ENCODE results near the gene FAM131A.
A peak's percentile ranks its signal among the peaks of the same experiment; 100 is the strongest.
"Not testable (repeated sequence)": the region's sequence is repeated elsewhere in the genome, so short reads cannot be mapped to it uniquely, and the experiment has no call there.

Gene FAM131A

DNA sequence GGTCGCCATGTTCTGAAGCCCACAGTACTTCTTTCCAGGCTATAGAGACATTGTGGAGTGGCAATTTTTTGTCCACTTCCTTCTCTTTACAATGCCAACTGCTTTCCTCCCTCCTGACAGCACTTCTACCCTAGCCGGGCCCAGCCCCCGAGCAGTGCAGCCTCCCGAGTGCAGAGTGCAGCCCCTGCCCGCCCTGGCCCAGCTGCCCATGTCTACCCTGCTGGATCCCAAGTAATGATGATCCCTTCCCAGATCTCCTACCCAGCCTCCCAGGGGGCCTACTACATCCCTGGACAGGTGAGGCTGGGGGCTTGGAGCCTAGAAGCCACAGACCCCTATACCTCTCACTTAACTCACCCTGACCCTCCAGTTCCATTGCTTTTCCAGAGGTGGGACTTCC is 20.2 kb upstream of the FAM131A start:
- DNase-seq (ENCODE audit: low read depth) = no peak

GRCh38 chr3:184320104-184320445 is 17.3 kb upstream of the FAM131A start:
- DNase-seq (ENCODE audit: low read depth) = no peak

DNA sequence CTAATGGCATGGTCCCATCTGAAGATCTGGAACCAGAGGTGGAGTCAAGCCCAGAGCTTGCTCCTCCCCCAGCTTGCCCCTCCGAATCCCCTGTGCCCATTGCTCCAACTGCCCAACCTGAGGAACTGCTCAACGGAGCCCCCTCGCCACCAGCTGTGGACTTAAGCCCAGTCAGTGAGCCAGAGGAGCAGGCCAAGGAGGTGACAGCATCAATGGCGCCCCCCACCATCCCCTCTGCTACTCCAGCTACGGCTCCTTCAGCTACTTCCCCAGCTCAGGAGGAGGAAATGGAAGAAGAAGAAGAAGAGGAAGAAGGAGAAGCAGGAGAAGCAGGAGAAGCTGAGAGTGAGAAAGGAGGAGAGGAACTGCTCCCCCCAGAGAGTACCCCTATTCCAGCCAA is 15.7 kb upstream of the FAM131A start:
- DNase-seq (ENCODE audit: low read depth) = no peak

DNA sequence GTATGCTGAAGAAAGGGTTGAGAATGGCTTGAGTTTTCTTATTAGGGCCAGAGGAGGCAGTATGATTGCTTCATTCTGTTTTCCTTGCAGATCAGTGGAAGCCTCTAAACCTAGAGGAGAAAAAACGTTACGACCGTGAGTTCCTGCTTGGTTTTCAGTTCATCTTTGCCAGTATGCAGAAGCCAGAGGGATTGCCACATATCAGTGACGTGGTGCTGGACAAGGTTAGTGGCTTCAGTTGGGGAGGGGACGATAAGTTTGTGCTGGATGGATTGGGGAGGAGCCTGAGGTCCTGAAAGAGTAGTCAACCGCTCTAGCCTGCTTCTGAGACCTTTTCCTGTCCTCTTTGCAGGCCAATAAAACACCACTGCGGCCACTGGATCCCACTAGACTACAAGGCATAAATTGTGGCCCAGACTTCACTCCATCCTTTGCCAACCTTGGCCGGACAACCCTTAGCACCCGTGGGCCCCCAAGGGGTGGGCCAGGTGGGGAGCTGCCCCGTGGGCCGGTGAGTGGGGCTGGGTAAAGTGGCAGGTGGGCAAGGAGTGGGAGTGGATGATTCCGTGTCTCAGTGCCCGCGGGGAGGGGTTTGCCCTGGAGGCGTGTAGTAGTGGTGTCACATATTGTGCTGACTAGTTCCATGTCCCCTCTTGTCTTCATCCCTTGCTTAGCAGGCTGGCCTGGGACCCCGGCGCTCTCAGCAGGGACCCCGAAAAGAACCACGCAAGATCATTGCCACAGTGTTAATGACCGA is 14.5 kb upstream of the FAM131A start:
- no peak for DNase-seq (ENCODE audit: low read depth)

DNA sequence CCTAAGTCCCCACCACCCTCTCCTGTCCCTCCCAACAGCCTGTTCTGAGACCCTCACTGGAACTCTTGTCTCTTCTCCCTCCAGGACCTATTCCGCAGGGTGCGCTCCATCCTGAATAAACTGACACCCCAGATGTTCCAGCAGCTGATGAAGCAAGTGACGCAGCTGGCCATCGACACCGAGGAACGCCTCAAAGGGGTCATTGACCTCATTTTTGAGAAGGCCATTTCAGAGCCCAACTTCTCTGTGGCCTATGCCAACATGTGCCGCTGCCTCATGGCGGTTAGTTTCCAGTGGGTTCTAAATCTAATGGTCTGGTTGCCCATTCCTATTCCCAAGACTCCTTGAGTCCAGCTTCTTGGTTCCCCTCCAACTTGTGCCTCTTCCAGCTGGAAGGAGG is 13.7 kb upstream of the FAM131A start:
- DNase-seq (ENCODE audit: low read depth) = no peak

- DNase-seq (ENCODE audit: low read depth) = no peak
Observed at GRCh38 chr3:184325269-184325668, 12.1 kb upstream of the FAM131A start.

DNA sequence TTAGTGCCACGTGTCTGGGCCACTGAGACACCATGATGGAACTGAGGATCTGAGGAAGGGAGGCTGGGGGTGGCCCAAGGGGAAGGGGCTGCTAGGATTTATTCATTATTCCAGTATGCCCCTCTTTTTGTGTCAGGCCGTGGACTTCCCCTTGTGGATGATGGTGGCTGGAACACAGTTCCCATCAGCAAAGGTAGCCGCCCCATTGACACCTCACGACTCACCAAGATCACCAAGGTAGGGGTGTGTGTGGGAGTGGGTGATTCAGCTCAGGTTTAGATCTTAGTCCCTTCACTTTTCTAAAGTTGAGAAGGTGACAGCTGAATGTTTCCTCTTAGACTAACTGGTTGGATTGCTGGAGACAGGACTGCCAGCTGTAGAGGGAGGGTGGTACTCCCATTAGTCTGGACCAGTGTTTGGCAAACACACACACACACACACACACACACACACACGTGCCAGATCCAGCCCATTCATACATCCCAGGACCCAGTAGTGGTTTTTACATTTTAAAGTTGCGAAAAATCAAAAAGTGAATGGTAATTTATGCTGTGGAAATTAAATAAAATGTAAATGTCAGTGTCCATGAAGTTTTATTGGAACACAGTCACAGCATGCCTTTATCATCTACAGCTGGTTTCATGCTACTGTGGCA is 11.6 kb upstream of the FAM131A start:
- no peak for DNase-seq (ENCODE audit: low read depth)

DNA sequence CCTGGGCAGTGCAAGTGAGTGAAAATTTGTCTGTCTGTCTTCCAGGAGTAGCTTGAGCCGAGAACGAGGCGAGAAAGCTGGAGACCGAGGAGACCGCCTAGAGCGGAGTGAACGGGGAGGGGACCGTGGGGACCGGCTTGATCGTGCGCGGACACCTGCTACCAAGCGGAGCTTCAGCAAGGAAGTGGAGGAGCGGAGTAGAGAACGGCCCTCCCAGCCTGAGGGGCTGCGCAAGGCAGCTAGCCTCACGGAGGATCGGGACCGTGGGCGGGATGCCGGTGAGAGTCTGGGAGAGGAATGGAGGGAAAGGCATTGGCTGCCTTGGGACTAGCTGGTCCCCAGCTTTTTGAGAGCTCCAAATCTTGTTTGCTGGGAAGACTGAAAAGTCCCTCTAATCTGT is 10.2 kb upstream of the FAM131A start:
- DNase-seq (ENCODE audit: low read depth) = no peak

DNA sequence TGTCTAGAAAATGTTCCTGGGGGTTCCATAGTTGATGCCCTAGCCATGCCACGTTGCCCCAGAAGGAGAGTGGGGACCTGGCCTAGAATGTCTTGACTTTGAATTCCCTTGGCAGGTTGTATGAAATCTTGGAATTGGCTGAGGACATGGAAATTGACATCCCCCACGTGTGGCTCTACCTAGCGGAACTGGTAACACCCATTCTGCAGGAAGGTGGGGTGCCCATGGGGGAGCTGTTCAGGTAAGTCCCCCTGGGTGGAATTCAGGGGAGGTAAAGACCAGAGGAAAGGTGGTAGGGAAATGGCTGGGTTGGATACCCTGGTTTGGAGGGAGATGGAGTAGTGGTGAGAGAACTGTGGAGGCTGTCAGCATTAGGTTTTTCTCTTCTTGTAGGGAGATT is 8.9 kb upstream of the FAM131A start:
- DNase-seq (ENCODE audit: low read depth) = no peak

DNA sequence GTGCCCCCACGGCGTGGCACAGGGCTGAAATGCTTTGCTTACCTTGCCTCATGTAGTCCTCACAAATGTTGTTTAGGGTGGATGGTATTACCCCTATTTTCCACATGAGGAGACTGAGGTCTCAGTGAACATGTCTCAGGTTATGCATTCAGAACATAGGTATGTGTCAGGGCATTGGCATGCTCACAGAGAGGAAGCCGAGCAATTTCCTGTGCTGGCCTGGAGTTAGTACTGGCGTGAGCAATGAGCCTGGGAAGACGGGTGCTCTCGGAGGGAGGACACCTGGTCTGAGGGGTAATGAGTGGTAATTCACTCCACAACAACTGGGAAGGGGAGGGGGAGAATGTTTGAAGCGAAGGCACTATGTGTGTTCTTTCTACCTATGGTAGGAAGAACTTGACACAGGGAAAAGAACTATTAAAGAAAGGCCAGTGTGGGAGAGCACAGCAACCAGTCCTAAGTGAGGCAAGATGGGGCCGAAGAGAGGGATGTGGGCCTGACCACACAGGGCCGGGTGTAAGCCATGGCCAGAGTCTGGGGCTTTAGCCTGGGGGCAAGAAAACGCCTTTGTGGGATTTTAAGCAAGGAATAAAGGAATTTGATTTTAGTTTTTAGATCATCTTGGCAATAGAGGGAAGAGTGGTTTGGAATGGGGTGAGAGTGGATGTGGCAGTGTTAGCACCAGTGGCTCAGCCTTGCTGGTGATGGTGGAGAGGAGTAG is 4.9 kb upstream of the FAM131A start:
- DNase-seq (ENCODE audit: low read depth) = no peak

DNA sequence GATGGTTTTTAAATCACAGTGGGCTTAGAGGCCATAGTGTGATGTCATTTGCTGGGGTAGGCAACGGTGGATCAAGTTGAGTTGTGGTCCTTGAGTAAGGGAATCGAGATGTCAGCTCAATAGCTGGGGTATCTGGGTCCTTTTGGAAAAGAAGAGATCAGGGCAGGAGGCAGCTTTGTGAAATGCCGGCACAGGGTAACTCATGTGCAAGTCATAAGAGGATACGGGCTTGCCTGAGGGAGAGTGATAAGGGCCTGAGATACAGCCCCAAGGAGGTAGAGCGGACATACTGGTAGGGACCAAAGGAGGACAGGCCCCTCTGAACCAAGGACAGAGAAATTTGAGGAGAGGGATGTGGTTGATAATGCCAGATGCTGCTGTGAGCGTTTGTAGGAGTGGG is 4.2 kb upstream of the FAM131A start:
- no peak for DNase-seq (ENCODE audit: low read depth)

GRCh38 chr3:184333700-184334099 is 3.7 kb upstream of the FAM131A start:
- no peak for DNase-seq (ENCODE audit: low read depth)

DNA sequence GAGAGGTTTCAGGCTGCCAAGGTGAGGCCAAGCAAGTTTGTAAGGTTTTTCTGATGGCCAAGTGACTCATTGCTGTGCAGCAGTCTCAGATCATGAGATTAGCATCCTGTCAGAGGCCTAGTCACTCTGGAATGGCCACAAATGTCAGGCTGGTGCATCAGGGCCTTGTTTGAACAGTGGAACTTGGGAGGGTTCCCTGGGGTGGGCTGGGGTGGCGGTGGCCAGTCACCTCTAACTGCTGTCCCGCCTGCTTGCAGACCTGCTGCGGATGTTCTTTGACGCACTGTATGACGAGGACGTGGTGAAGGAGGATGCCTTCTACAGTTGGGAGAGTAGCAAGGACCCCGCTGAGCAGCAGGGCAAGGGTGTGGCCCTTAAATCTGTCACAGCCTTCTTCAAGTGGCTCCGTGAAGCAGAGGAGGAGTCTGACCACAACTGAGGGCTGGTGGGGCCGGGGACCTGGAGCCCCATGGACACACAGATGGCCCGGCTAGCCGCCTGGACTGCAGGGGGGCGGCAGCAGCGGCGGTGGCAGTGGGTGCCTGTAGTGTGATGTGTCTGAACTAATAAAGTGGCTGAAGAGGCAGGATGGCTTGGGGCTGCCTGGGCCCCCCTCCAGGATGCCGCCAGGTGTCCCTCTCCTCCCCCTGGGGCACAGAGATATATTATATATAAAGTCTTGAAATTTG is 2.8 kb upstream of the FAM131A start:
- no peak for DNase-seq (ENCODE audit: low read depth)

GRCh38 chr3:184335291-184335660 is 2.1 kb upstream of the FAM131A start:
- DNase-seq (ENCODE audit: low read depth) = no peak

DNA sequence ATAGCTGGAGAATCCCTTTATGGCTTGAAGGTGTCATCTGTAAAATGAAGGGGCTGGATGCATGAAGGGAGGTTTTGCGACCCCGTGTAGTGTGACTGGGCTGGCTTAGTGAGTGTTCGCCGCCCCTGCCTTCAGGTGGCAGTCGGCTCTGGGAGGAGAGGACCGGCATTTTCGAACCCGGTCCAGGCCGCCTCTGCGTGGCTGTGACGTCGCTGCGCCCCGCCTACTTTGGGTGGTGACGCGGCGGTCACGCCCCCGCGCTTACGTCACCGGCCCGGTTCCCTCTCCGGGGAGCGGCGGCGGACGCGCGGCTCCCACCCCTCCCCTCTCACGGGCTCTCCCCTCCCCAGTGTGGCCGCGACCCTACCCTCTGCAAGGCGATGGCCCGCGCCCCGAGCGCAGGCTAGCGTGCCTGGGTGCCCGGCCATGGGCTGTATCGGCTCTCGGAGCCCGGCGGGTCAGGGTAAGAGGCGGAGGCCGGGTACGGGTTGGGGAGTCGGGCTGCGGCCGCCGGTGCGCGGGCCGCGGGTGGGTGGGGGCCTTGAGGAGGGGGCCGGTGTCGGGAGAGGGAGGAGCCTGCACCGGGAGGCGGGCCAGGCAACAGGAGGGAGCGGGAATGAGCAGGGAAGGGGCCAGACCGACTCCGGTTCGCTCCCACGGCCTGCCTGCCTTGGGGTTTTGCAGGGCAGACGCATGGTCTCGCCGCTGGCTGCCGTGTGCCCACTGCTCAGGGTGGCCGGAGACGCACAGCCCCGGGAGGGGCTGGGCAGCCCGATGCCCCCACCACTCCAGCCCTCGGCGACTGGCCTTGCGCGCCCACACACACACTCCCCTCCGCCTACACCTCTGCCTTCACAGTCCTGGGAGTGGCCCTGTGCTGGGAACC is 1.5 kb upstream of the FAM131A start:
- peak; percentile 76 for DNase-seq (ENCODE audit: low read depth)

- no peak for DNase-seq (ENCODE audit: low read depth)
Observed at GRCh38 chr3:184336547-184337398, 627 bp upstream of the FAM131A start.

GRCh38 chr3:184337981-184338380 is 581 bp downstream of the FAM131A start:
- no peak for DNase-seq (ENCODE audit: low read depth)

DNA sequence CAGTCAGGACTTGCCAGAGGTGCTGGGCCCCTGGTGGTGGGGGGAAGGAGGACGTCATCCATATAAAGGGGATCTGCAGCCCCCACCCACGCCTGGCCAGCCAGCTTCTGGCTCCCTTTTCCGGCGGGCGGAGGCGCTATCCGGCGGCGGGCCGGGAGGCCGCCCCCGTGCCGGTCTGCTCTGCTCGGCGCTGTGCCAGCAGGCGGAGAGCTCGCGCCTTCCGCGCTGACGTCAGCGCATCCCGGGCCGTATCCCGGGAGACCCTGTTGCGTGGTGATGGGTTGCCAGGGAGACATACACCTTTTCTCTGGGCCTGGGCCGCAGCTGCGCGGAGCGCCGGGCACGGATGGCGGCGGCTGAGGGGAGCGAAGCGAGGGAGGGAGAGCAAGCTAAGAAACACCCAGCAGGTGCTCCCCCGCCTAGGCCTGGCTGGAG is 1.1 kb downstream of the FAM131A start:
- DNase-seq (ENCODE audit: low read depth) = no peak

GRCh38 chr3:184339001-184339400 is 1.6 kb downstream of the FAM131A start:
- DNase-seq (ENCODE audit: low read depth) = no peak

GRCh38 chr3:184339451-184340135 is 2.2 kb downstream of the FAM131A start:
- DNase-seq (ENCODE audit: low read depth) = not testable (repeated sequence)
